ENCODE measurements around the gene BRINP3.

The BRINP3 gene

DNA sequence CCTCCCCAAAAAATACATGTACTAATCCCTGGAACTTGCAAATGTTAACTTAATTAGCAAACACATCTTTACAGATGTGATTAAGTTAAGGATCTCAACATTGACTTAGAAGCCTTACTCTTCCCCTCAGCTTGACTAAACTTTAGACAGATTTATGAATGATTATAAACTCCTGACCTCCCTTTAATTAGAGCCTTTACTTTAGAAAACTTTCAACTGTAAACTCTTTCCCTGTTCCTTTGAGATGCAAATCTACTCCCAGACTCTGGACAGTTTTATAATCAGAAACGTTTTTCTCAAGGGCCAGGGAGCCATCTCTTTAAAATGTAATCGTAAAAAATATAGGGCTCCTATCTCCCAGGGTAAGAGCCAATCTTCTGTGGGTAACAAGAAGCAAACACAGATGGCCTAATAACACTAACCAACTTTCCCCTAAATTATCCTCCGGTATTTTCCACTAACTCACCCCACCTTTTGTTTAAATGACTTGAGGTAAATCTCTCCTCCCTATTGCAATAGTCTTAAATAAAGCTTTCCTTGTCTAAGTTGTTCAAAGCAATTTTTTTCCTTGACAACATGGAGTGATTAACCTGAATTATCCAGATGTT, 284.1 kb downstream of the BRINP3 start:
- DNase-seq (ENCODE audit: insufficient read length, low spot score) (no peak), FAIRE-seq (no peak)

GRCh38 chr1:190192627-190193026, 285.0 kb downstream of the BRINP3 start:
- DNase-seq (ENCODE audit: insufficient read length, low spot score) = no peak
- FAIRE-seq = no peak

DNA sequence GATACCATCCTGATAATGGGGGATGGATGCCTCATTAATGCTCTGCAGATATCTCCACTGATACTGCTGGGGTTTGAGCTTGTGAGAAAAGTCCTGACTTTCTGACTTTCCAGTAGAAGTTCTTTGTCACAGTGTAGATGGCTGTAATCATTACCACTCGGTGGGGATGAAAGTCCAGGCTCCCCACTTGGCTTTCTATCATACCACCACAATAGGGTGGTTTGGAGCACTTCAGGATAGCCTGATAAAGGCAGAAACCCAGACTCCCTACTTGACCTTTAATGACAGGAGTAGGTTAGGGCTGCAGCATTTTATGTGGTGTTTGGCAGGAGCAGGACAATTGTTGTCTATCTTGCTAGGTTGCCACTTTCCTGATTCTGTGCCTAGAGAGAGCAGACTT, 294.1 kb downstream of the BRINP3 start:
- DNase-seq (ENCODE audit: insufficient read length, low spot score) (no peak), FAIRE-seq (no peak)

DNA sequence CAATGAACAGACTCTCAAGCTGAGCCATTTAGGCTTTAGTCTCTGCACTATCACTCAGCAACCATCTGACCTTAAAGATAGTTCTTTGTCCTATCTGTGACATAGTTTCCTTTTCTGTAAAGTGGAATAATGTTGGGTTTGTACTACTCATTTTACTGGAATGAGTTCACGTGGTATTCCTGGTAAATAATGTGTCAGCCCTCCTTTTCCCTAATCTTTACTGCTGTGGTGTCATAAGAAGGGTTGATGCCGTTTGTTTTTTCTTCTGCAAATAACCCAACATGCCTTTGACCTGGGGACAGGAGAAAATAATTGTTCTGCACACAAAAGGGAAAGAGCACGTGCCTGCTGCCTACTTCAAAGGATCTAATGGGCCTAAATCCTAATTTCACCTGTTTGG, 297.8 kb downstream of the BRINP3 start:
- DNase-seq (ENCODE audit: insufficient read length, low spot score) = no peak
- FAIRE-seq = no peak

DNA sequence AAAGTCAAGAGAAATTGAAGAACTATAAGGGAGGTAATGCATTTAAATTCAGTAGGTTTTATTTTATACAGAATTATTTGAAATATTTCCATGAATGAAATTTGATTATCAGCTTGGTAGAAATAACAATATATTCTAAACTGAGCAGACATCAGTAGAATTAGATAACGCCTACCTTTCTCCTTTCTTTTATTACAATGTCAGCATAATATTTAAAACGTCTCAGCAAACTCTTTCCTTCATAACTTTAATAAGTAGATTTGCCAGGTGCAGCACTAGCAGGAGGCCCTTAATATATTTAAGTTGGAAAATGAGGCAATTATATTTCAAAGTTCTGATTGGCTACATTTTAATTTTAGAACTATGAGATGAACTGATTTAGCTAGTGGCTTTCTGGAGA, 298.8 kb downstream of the BRINP3 start:
- no peak for FAIRE-seq
- DNase-seq (ENCODE audit: insufficient read length, low spot score) = no peak

GRCh38 chr1:190177555-190177954, 300.1 kb downstream of the BRINP3 start:
- no peak for FAIRE-seq

DNA sequence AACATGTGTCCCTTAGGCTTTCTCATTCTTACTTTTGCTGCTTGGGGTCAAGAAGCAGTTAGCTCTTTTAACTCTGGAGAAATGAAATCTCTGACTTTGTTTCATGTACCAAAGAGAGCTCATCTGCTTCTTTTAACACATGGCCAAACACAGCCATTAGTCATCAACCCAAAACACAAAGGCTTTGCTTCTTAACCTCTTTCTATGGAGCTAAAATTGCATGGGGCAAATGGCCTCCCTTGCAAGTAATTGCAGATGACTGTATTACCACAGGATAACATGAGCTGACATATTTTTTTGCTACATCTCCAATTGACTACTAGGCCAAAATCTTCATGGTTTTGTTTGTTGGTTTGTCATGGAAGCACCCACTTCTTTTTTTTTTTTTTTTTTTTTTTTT, 300.9 kb downstream of the BRINP3 start:
- DNase-seq (ENCODE audit: insufficient read length, low spot score) = no peak
- no peak for FAIRE-seq

More at GRCh38 chr1:190177555-190177954, 300.1 kb downstream of the BRINP3 start:
- DNase-seq (ENCODE audit: insufficient read length, low spot score) = no peak

DNA sequence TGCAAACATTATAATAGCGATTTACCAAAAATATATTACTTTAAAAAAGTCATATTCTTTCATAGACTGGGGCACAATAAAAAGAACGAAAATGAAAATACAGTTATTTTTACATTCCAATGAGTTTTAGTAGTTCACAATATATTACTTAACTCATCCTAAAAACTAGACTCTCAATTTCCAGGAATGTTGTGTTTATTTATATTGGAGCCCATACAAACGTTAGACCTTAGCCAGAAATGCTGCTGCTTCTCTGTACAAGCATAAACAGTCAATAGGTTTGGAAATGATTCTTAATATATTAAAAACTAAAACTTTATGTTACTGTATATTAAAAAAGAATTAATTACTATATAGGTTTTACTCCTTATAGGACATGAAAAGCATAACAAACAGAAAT, 302.3 kb downstream of the BRINP3 start:
- DNase-seq (ENCODE audit: insufficient read length, low spot score) (no peak), FAIRE-seq (no peak)

GRCh38 chr1:190172651-190173430, 304.8 kb downstream of the BRINP3 start:
- no peak for DNase-seq (ENCODE audit: insufficient read length, low spot score)
- no peak for FAIRE-seq

DNA sequence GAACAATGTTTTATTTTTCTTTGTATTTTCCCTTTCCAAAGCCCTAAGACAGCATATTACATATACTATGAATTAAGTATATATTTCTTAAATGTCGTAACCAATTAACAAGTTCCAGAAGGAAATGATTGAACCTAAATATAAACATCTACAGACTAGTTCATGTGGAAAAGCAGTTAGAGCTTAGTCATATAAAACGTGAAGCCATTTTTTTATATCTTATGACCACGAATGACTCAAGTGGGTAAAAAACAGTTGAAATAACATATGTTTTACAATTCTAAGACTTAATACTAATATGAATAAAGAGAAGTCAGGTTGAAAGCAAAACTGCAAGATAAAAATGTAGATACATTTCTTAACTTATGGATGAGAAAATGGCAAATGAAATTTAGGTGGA, 307.3 kb downstream of the BRINP3 start:
- DNase-seq (ENCODE audit: insufficient read length, low spot score) (no peak), FAIRE-seq (no peak)

GRCh38 chr1:190169311-190170067, 308.2 kb downstream of the BRINP3 start:
- no peak for FAIRE-seq
- DNase-seq (ENCODE audit: insufficient read length, low spot score) = no peak

DNA sequence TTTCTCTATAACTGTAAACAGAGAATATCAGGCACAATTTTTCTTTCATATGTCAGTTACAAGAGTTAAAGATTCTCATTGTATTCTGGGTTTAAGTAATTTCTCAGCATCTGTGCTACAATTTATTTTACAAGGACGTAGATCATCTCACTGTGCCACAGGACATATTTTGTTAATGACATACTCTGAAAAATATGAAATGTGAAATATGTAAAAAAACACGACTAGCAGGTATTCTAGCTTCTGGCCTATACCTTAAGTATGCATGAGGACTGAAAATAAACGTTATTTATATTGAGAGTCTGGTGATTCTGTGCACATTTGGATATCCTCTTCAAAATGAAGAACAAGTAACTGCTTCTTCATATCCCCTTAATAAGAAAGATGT, 308.8 kb downstream of the BRINP3 start:
- no peak for DNase-seq (ENCODE audit: insufficient read length, low spot score)
- FAIRE-seq = no peak

DNA sequence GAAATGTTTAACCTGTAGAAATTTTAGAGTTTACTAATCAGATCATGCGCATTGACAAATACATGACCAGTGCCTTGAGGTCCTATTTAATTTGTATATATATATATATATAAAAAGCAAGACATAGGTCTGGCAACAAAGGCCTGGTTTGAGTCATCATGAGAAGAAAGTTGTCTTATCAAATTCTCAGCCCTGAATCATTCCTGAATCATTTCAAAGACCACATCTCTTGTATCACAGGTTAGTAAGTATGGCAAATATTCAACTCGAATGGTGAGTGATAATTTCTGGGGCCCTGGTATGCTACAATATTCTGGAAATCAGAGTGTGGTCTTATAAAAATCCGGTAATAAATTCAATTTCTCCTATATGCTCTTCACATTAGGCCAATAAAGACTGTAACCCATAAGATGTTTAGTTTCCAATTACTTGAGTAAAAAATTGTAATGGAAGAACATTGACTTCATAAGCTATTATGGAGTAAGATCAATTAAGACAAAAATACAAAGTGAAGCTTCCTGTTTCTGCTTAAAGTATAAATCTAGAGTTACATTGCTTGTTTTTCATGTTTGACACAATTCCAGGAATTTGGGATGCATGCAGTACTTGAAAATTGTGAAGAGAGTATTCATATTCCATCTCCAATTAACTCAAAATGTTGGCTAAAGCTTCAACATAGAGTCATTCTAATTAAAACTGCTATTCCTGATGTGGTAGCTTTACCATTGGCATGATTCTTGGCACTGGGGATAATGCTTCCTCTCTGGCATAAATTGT, 309.4 kb downstream of the BRINP3 start:
- no peak for FAIRE-seq
- no peak for DNase-seq (ENCODE audit: insufficient read length, low spot score)

DNA sequence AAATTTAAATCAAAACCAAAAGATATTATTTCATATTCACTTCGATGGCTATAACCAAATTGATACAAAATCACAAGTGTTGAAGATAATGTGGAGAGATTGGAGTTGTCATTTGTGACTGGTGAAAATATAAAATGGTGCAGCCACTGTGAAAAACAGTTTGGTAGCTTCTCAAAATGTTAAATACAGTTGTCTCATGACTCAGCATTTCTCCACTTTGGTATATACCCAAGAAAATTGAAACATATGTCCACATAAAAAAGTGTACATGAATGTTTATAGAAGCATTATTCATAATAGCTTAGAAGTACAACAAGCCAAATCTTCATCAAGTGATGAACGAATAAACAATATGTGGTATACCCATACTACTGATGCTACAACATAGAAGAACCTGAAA, 318.5 kb downstream of the BRINP3 start:
- FAIRE-seq (no peak), DNase-seq (ENCODE audit: insufficient read length, low spot score) (no peak)

DNA sequence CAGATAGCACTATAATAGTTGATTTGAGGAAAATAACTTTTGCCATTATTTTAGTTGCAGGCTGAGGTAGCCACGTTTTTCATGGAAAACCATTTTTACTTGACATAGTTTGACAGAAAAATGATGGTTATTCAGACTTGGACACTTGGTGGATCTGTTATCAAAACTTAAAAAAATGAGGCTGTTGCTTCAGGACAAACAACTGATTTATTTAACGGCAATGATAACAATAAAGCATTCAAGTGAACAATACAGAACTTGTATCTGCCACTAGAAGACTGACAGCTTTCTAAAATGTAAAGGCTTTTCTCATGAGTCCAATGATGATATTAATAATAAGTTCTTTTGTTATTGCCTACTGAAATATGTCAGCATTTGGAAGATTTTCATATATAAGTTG, 322.9 kb downstream of the BRINP3 start:
- FAIRE-seq = no peak
- no peak for DNase-seq (ENCODE audit: insufficient read length, low spot score)

DNA sequence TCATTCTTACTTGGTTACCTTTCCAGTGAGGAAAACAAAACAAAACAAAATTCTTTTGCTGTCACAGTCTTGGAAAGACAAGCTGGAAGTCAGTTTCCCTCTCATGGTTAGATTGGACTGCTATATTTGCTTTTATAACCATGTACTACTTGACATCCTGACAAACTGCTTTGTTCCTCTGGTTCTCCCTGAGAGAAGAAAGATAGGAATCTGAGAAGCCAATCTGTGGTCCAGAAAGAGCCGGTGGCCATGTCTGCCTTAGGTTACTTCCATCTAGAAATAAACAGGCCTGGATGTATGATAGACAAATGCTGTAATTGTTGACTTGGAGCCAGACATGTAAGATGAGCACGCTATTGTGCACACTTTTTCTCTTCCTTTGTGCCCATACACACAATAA, 330.0 kb downstream of the BRINP3 start:
- DNase-seq (ENCODE audit: insufficient read length, low spot score) (no peak), FAIRE-seq (no peak)

DNA sequence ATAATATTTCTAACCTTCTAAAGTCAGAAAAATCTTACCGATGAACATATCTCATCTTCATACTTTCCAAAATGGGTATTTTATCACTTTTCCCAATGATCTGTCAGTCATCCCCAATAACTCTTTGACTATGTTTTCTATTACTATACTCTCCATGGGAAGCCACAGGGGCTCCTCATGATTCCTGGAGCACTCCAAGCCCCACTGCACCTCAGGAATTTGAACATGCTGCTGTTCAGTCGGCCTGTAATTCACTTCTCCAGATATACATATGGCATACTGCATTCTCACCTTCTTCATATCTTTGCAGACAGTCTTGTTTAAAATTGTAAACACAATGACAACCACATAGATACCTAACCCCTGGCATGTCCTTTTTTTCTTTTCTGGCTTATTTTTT, 333.0 kb downstream of the BRINP3 start:
- DNase-seq (ENCODE audit: insufficient read length, low spot score) = no peak
- FAIRE-seq = no peak

DNA sequence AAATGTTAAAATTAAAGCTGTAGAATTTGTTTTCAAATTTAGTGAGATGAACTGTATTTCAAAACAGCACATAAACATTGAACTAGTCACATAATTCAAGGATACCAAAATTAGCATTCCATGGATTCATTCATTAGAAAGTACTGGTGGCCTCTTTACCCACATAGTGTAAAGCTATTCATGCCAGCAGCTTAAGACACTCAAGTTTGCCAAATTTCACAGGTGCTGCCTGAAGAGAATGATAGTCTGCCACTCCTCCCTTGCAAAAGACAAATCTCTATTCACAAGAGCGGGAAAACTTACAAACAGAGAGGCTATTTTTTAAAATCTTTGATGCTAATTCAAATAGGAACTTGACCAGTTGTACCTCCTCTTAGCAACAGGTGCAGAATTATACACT, 337.0 kb downstream of the BRINP3 start:
- DNase-seq (ENCODE audit: insufficient read length, low spot score) (no peak), FAIRE-seq (no peak)

GRCh38 chr1:190138702-190139101, 339.0 kb downstream of the BRINP3 start:
- no peak for FAIRE-seq
- no peak for DNase-seq (ENCODE audit: insufficient read length, low spot score)

DNA sequence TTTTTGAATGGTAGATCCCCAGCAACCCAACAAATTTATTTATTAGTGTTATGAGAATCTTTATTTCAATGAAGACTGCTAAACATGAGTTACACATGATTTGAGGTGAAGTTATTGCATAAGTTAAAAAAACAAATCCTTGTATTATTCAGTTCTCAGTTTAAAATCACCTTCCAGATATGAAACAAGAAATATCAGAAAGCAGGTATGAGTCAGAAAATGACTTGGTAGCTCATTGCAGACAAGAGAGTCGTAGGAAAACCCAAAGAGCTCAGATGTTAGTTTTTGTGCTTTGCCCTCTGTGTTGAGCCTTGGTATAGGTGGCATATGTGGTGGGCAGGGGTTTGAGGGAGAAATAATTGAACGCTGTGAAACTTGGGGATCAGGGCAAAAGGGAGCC, 339.4 kb downstream of the BRINP3 start:
- no peak for DNase-seq (ENCODE audit: insufficient read length, low spot score)
- FAIRE-seq = no peak

DNA sequence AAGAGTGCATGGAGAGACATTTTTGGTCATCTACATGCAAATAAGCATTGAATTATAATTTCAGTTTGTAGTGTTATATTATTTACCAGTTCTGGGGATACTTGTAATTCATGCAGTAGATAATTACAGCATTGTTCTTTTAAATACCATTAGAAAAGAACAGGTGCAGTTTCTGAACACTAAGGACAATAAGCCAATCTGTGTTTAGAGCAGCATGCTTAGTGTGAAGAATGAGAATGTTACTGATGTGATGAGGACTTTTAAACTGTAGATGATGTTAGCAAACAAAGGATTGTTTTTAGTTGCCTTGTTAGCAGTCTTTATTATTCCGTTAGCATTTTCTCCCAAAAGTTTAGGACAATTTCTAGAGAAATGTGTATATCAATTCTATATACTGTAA, 348.3 kb downstream of the BRINP3 start:
- DNase-seq (ENCODE audit: insufficient read length, low spot score) = no peak
- FAIRE-seq = no peak
